Skeletal muscle cell (primary cell): Measurements from ENCODE around the gene ERC2.
A peak's percentile ranks its signal among the peaks of the same experiment; 100 is the strongest.

Source experiments
- DNase-seq: peaks from one replicate; pipeline ENCODE4 v3.0.0-alpha.2; 2010; ENCODE audit warnings: low read depth
- H3K4me3 ChIP-seq: 2 replicates; pipeline ENCODE4 v1.5.1; 2011; ENCODE audit warnings: low read depth, mild to moderate bottlenecking, control low read depth, low read length, moderate library complexity

Gene ERC2

GRCh38 chr3:56147354-56147753 lies 320.9 kb downstream of the ERC2 start:
- DNase-seq, result no peak
- H3K4me3 ChIP-seq, result no peak overlapping the region

- H3K4me3 ChIP-seq, result no peak overlapping the region
- no peak for DNase-seq
These were observed 322.9 kb downstream of the ERC2 start for GRCh38 chr3:56145410-56145809.

- no peak for DNase-seq
- H3K4me3 ChIP-seq, result no peak overlapping the region
These were observed 323.5 kb downstream of the ERC2 start for GRCh38 chr3:56144805-56145204.

- H3K4me3 ChIP-seq, result no peak overlapping the region
- DNase-seq, result peak; percentile 76
These were observed 330.9 kb downstream of the ERC2 start for GRCh38 chr3:56137415-56137814.

GRCh38 chr3:56136514-56136913 lies 331.8 kb downstream of the ERC2 start:
- H3K4me3 ChIP-seq, result no peak overlapping the region
- DNase-seq, result no peak

- DNase-seq, result no peak
- no peak overlapping the region for H3K4me3 ChIP-seq
These were observed 332.3 kb downstream of the ERC2 start for GRCh38 chr3:56135941-56136340.

- no peak overlapping the region for H3K4me3 ChIP-seq
- peak; percentile 72 for DNase-seq
These were observed 334.8 kb downstream of the ERC2 start for GRCh38 chr3:56133423-56133822.

- DNase-seq, result no peak
- no peak overlapping the region for H3K4me3 ChIP-seq
These were observed 335.5 kb downstream of the ERC2 start for GRCh38 chr3:56132762-56133161.

- H3K4me3 ChIP-seq, result no peak overlapping the region
- peak; percentile 81 for DNase-seq
These were observed 336.2 kb downstream of the ERC2 start for GRCh38 chr3:56131974-56132590.

GRCh38 chr3:56130036-56130435 lies 338.2 kb downstream of the ERC2 start:
- H3K4me3 ChIP-seq, result no peak overlapping the region
- no peak for DNase-seq

GRCh38 chr3:56126632-56127031 lies 341.6 kb downstream of the ERC2 start:
- H3K4me3 ChIP-seq, result no peak overlapping the region
- no peak for DNase-seq

GRCh38 chr3:56125358-56126005 lies 342.8 kb downstream of the ERC2 start:
- DNase-seq, result no peak

GRCh38 chr3:56124546-56124945 lies 343.7 kb downstream of the ERC2 start:
- H3K4me3 ChIP-seq, result no peak overlapping the region
- no peak for DNase-seq

More at GRCh38 chr3:56125358-56126005, 342.8 kb downstream of the ERC2 start:
- no peak overlapping the region for H3K4me3 ChIP-seq

- DNase-seq, result no peak
- H3K4me3 ChIP-seq, result no peak overlapping the region
These were observed 344.8 kb downstream of the ERC2 start for GRCh38 chr3:56123487-56123886.

GRCh38 chr3:56122911-56123310 lies 345.4 kb downstream of the ERC2 start:
- no peak for DNase-seq
- no peak overlapping the region for H3K4me3 ChIP-seq

- DNase-seq, result no peak
- no peak overlapping the region for H3K4me3 ChIP-seq
These were observed 346.6 kb downstream of the ERC2 start for GRCh38 chr3:56121716-56122115.

GRCh38 chr3:56119575-56120349 lies 348.5 kb downstream of the ERC2 start:
- DNase-seq, result no peak
- no peak overlapping the region for H3K4me3 ChIP-seq

GRCh38 chr3:56118968-56119367 lies 349.3 kb downstream of the ERC2 start:
- H3K4me3 ChIP-seq, result no peak overlapping the region
- no peak for DNase-seq

- no peak overlapping the region for H3K4me3 ChIP-seq
- no peak for DNase-seq
These were observed 352.6 kb downstream of the ERC2 start for GRCh38 chr3:56115698-56116097.

GRCh38 chr3:56115199-56115598 lies 353.1 kb downstream of the ERC2 start:
- no peak overlapping the region for H3K4me3 ChIP-seq
- DNase-seq, result no peak

- no peak for DNase-seq
- no peak overlapping the region for H3K4me3 ChIP-seq
These were observed 354.4 kb downstream of the ERC2 start for GRCh38 chr3:56113908-56114307.
